Parathyroid adenoma (tissue), 2 donors: ENCODE data around the gene TRMT5.

Experiments
- H2AFZ ChIP-seq: fragments of 300-600 bp; sonication (generic); one replicate; pipeline ENCODE4 v1.7.0; 2017; ENCODE audit warnings: antibody characterized with exemption, mild to moderate bottlenecking
- H3K27ac ChIP-seq: fragments of 300-600 bp; sonication (generic); one replicate; pipeline ENCODE4 v1.7.0; 2017
- H3K27me3 ChIP-seq: fragments of 300-600 bp; sonication (generic); one replicate; pipeline ENCODE4 v1.7.0; 2017; ENCODE audit warnings: low read length; ENCODE audit not compliant: control insufficient read depth, insufficient read depth
- H3K36me3 ChIP-seq: fragments of 300-600 bp; sonication (generic); one replicate; pipeline ENCODE4 v1.7.0; 2017; ENCODE audit warnings: low read length; ENCODE audit not compliant: control insufficient read depth, insufficient read depth
- H3K4me1 ChIP-seq: fragments of 300-600 bp; sonication (generic); one replicate; pipeline ENCODE4 v1.7.0; 2017; ENCODE audit warnings: control low read depth
- H3K4me2 ChIP-seq: fragments of 300-600 bp; sonication (generic); one replicate; pipeline ENCODE4 v1.7.0; 2017; ENCODE audit warnings: low read length
- H3K4me3 ChIP-seq: fragments of 300-600 bp; sonication (generic); one replicate; pipeline ENCODE4 v1.7.0; 2017; ENCODE audit warnings: low read depth, low read length
- H3K79me2 ChIP-seq: fragments of 300-600 bp; sonication (generic); one replicate; pipeline ENCODE4 v1.7.0; 2017; ENCODE audit warnings: control low read depth
- H3K9ac ChIP-seq: fragments of 300-600 bp; sonication (generic); one replicate; pipeline ENCODE4 v1.7.0; 2017; ENCODE audit warnings: mild to moderate bottlenecking
- H3K9me3 ChIP-seq: fragments of 300-600 bp; sonication (generic); one replicate; pipeline ENCODE4 v1.7.0; 2017; ENCODE audit warnings: low read length; ENCODE audit not compliant: control insufficient read depth
- TF ChIP-seq, protein P1 (sequence below): fragments of 300-600 bp; sonication (generic); IDR thresholded peaks from one replicate; pipeline ENCODE4 v1.7.0; 2017; ENCODE audit warnings: antibody characterized with exemption, mild to moderate bottlenecking
- donor health status: primary hyperparathyroidism.

TRMT5 gene

DNA sequence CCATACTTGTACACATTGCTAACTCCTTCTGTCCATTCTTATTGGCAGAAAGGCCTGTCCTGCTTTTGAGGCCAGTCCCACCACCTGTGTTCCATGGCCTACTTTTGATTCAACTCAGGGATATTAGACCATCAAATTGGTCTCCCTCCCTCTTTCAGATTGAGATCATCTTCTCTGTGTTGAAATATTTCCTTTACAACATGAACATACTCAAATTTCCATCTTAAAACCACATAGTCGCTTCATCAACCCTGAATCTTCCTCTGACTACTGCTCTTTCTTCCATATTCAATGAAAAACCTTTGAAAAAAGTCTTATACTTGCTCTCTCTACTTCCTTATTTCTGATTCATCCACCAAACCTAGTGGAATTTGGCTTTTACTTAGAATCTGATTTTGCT lies 34.9 kb downstream of the TRMT5 start:
- Histone ChIP-seq H2AFZ (no peak overlapping the region), H3K27me3 (no peaks in the 10 kb centered on the region)
- TF ChIP-seq, protein P1, sequence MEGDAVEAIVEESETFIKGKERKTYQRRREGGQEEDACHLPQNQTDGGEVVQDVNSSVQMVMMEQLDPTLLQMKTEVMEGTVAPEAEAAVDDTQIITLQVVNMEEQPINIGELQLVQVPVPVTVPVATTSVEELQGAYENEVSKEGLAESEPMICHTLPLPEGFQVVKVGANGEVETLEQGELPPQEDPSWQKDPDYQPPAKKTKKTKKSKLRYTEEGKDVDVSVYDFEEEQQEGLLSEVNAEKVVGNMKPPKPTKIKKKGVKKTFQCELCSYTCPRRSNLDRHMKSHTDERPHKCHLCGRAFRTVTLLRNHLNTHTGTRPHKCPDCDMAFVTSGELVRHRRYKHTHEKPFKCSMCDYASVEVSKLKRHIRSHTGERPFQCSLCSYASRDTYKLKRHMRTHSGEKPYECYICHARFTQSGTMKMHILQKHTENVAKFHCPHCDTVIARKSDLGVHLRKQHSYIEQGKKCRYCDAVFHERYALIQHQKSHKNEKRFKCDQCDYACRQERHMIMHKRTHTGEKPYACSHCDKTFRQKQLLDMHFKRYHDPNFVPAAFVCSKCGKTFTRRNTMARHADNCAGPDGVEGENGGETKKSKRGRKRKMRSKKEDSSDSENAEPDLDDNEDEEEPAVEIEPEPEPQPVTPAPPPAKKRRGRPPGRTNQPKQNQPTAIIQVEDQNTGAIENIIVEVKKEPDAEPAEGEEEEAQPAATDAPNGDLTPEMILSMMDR = no peak

DNA sequence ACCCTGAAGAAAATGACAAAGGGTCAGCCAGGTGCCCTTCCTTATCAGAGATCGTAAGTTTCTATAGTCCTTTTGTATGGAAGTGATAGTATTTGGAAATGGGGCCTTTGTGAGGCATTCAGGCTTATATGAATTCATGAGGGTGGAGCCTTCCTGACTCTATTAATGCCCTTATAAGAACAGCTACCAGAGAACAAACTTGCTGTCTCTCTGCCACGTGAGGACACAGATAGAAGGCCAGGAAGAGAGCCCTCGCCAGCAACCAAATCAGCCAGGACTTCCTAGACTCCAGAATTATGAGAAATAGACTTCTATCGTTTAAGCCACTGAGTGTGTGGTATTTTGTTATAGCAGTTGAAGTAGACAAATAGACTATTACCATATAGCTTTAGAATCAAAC lies 36.7 kb downstream of the TRMT5 start:
- H2AFZ ChIP-seq = no peak overlapping the region
- peaks cover 2% of the 10 kb centered on the region for H3K79me2 ChIP-seq
- TF ChIP-seq, protein P1 = no peak
- no peaks in the 10 kb centered on the region for H3K36me3 ChIP-seq
- no peak overlapping the region for H3K9ac ChIP-seq
- H3K9me3 ChIP-seq = no peaks in the 10 kb centered on the region
- H3K27ac ChIP-seq = no peak overlapping the region
- no peak overlapping the region for H3K4me2 ChIP-seq
- H3K4me1 ChIP-seq = peaks cover 9% of the 10 kb centered on the region
- H3K4me3 ChIP-seq = no peak overlapping the region
- no peaks in the 10 kb centered on the region for H3K27me3 ChIP-seq

More for the DNA sequence above, 34.9 kb downstream of the TRMT5 start:
- Histone ChIP-seq H3K9me3 (no peaks in the 10 kb centered on the region), H3K4me3 (no peak overlapping the region), H3K9ac (no peak overlapping the region), H3K4me2 (no peak overlapping the region), H3K27ac (no peak overlapping the region), H3K4me1 (peaks cover 9% of the 10 kb centered on the region), H3K79me2 (peaks cover 5% of the 10 kb centered on the region), H3K36me3 (no peaks in the 10 kb centered on the region)

DNA sequence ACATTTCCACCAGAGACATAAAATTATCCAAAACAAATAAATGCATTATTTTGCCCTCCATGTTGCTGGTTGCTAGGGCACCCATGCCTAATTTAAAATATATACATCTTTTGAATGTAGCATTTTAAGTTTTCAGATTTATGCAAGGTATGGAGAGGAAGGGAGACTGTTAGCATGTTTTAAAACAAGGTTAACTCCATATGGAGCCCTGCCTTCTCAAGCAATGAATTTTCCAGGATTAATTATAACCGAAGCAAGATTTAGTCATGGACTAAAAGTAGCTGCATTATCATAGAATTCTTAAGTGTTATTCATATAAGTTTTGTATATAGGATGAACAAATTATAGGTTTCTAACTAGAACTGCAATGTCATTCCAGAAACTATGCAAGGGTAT lies 37.2 kb downstream of the TRMT5 start:
- H3K9ac ChIP-seq = no peak overlapping the region
- H3K27me3 ChIP-seq = no peaks in the 10 kb centered on the region
- no peak overlapping the region for H3K4me3 ChIP-seq
- H3K79me2 ChIP-seq = peaks cover 4% of the 10 kb centered on the region
- TF ChIP-seq, protein P1 = no peak
- peaks cover 9% of the 10 kb centered on the region for H3K4me1 ChIP-seq
- no peak overlapping the region for H2AFZ ChIP-seq
- H3K27ac ChIP-seq = no peak overlapping the region
- H3K36me3 ChIP-seq = no peaks in the 10 kb centered on the region
- H3K4me2 ChIP-seq = no peak overlapping the region
- H3K9me3 ChIP-seq = no peaks in the 10 kb centered on the region

DNA sequence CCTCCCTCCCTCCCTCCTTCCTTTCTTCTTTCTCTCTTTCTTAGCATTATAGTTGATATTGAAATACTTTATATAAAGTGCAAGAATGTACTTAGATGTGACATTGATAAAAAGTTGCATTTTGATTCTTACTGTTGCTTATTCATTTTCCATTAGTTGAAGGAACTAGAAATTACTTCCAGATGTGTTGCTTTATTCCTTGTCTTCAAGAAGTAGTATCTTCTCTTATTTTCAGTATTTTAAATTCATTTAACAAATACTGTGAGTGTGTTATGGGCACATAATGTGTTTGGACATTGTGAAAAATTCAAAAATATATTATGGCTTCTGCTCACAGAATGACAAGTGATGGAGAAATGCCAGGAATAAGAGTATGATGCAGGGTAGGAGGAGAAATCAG lies 45.6 kb downstream of the TRMT5 start:
- TF ChIP-seq, protein P1 = no peak
- Histone ChIP-seq H3K79me2 (peaks cover 18% of the 10 kb centered on the region), H3K27ac (no peak overlapping the region), H3K4me3 (no peak overlapping the region), H3K9ac (no peak overlapping the region), H3K9me3 (no peaks in the 10 kb centered on the region), H3K36me3 (no peaks in the 10 kb centered on the region), H3K4me1 (no peaks in the 10 kb centered on the region), H3K4me2 (no peak overlapping the region), H3K27me3 (no peaks in the 10 kb centered on the region), H2AFZ (no peak overlapping the region)

DNA sequence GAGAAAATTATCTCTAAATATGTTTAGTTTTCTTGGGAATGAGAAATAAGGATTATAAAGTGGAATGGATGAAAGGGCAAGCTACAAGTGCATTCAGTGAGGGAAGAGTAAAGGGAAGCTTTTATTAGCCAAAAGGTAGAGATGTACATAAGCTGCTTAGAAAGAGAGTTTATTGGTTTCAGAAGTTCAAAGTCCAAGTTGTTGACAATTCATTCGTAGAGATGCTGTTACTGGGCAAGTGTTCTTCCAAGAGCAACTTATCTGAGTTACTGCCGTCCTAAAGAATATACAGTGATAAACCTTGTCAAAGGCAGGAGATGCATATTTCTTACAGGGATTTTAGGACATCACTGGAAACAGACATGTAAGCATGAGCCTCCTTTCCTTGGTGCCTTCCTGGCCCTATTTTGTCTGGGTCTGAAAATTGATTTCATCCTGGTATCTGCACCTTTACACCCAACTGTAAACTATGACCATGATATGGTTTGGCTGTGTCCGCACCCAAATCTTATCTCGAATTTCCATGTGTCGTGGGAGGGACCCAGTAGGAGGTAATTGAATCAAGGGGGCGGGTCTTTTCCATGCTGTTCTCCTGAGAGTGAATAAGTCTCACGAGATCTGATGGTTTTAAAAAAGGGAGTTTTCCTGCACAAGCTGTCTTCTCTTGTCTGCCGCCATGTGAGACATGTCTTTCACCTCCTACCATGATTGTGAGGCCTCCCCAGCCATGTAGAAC lies 46.8 kb downstream of the TRMT5 start:
- no peaks in the 10 kb centered on the region for H3K27me3 ChIP-seq
- TF ChIP-seq, protein P1 = no peak
- no peak overlapping the region for H3K4me2 ChIP-seq
- H3K9me3 ChIP-seq = no peaks in the 10 kb centered on the region
- H3K27ac ChIP-seq = no peak overlapping the region
- no peaks in the 10 kb centered on the region for H3K36me3 ChIP-seq
- H3K79me2 ChIP-seq = peaks cover 14% of the 10 kb centered on the region
- no peak overlapping the region for H2AFZ ChIP-seq
- no peak overlapping the region for H3K9ac ChIP-seq
- no peaks in the 10 kb centered on the region for H3K4me1 ChIP-seq
- H3K4me3 ChIP-seq = no peak overlapping the region
